SW 1271 (cell line): ENCODE measurements around the gene ZNF282.
"Not testable (repeated sequence)": the region's sequence is repeated elsewhere in the genome, so short reads cannot be mapped to it uniquely, and the experiment has no call there.

Experiments used
- DNase-seq, 2 experiments: peaks; one replicate each; lab custom pipeline; 2025; lab: John Stamatoyannopoulos, UW

The ZNF282 gene

GRCh38 chr7:149225106-149225505, 29.8 kb downstream of the ZNF282 start:
- no peak for DNase-seq

- DNase-seq: no peak
These were observed 30.3 kb downstream of the ZNF282 start for GRCh38 chr7:149225656-149226055.

GRCh38 chr7:149226366-149226765, 31.0 kb downstream of the ZNF282 start:
- not testable (repeated sequence) for DNase-seq

- DNase-seq: no peak
These were observed 31.6 kb downstream of the ZNF282 start for GRCh38 chr7:149226840-149227494.

- no peak for DNase-seq
These were observed 33.6 kb downstream of the ZNF282 start for GRCh38 chr7:149228831-149229471.

- no peak for DNase-seq
These were observed 34.2 kb downstream of the ZNF282 start for GRCh38 chr7:149229526-149229925.

GRCh38 chr7:149232362-149232761, 37.0 kb downstream of the ZNF282 start:
- DNase-seq: no peak

GRCh38 chr7:149233655-149234204, 38.4 kb downstream of the ZNF282 start:
- not testable (repeated sequence) for DNase-seq

GRCh38 chr7:149237502-149237901, 42.2 kb downstream of the ZNF282 start:
- no peak for DNase-seq

GRCh38 chr7:149238051-149238450, 42.7 kb downstream of the ZNF282 start:
- no peak for DNase-seq

GRCh38 chr7:149239345-149240143, 44.2 kb downstream of the ZNF282 start, which contains the start of gene ZNF212:
Gene ZNF212, plus strand, starts transcription at chr7:149239651. Its CDS starts 128 bp downstream, at chr7:149239779.
- DNase-seq: peak; percentile 75 to 85

- no peak for DNase-seq
These were observed 45.3 kb downstream of the ZNF282 start for GRCh38 chr7:149240637-149241036.

GRCh38 chr7:149241696-149242095, 46.4 kb downstream of the ZNF282 start:
- no peak for DNase-seq

- peak; percentile 21 to 36 for DNase-seq
These were observed 49.9 kb downstream of the ZNF282 start for GRCh38 chr7:149245244-149245643.

- no peak for DNase-seq
These were observed 50.4 kb downstream of the ZNF282 start for GRCh38 chr7:149245744-149246143.

- no peak for DNase-seq
These were observed 53.4 kb downstream of the ZNF282 start for GRCh38 chr7:149248777-149249176.

GRCh38 chr7:149250151-149250550, 54.8 kb downstream of the ZNF282 start:
- DNase-seq: not testable (repeated sequence)

- DNase-seq: not testable (repeated sequence)
These were observed 56.2 kb downstream of the ZNF282 start for GRCh38 chr7:149251518-149251917.

- DNase-seq: no peak
These were observed 57.0 kb downstream of the ZNF282 start for GRCh38 chr7:149252378-149252777.

- DNase-seq: no peak
These were observed 58.3 kb downstream of the ZNF282 start for GRCh38 chr7:149253665-149254064.

GRCh38 chr7:149254181-149254858, 59.0 kb downstream of the ZNF282 start:
- no peak for DNase-seq

GRCh38 chr7:149255174-149255573, 59.8 kb downstream of the ZNF282 start:
- no peak for DNase-seq
